Measurements from ENCODE around the gene TMPRSS7.
"Not testable (repeated sequence)": the region's sequence is repeated elsewhere in the genome, so short reads cannot be mapped to it uniquely, and the experiment has no call there.

The TMPRSS7 gene

GRCh38 chr3:112012205-112012992 lies 22.1 kb upstream of the TMPRSS7 start:
- in situ Hi-C loops (cut with MboI; ENCODE audit: low sequenced_read_pairs), result no loop called here

GRCh38 chr3:112013058-112013783 lies 21.3 kb upstream of the TMPRSS7 start:
- in situ Hi-C loops (cut with MboI; ENCODE audit: low sequenced_read_pairs), result no loop called here

- in situ Hi-C loops (cut with MboI; ENCODE audit: low sequenced_read_pairs), result no loop called here
Observed at GRCh38 chr3:112013784-112014143, 20.8 kb upstream of the TMPRSS7 start.

- in situ Hi-C loops (cut with MboI; ENCODE audit: low sequenced_read_pairs), result no loop called here
Observed at GRCh38 chr3:112017091-112017490, 17.4 kb upstream of the TMPRSS7 start.

GRCh38 chr3:112018712-112019111 lies 15.8 kb upstream of the TMPRSS7 start:
- in situ Hi-C loops (cut with MboI; ENCODE audit: low sequenced_read_pairs), result no loop called here

GRCh38 chr3:112019716-112020115 lies 14.8 kb upstream of the TMPRSS7 start:
- in situ Hi-C loops (cut with MboI; ENCODE audit: low sequenced_read_pairs), result no loop called here

- in situ Hi-C loops (cut with MboI; ENCODE audit: low sequenced_read_pairs), result no loop called here
Observed at GRCh38 chr3:112020674-112021085, 13.9 kb upstream of the TMPRSS7 start.

- in situ Hi-C loops (cut with MboI; ENCODE audit: low sequenced_read_pairs), result no loop called here
Observed at GRCh38 chr3:112027142-112027541, 7.4 kb upstream of the TMPRSS7 start.

GRCh38 chr3:112027826-112028225 lies 6.7 kb upstream of the TMPRSS7 start:
- in situ Hi-C loops (cut with MboI; ENCODE audit: low sequenced_read_pairs), result no loop called here

GRCh38 chr3:112030901-112031300 lies 3.6 kb upstream of the TMPRSS7 start:
- in situ Hi-C loops (cut with MboI; ENCODE audit: low sequenced_read_pairs), result no loop called here

GRCh38 chr3:112032098-112032731 lies 2.3 kb upstream of the TMPRSS7 start:
- in situ Hi-C loops (cut with MboI; ENCODE audit: low sequenced_read_pairs), result no loop called here

GRCh38 chr3:112035241-112035640 lies 705 bp downstream of the TMPRSS7 start:
- in situ Hi-C loops (cut with MboI; ENCODE audit: low sequenced_read_pairs), result no loop called here

GRCh38 chr3:112037194-112037593 lies 2.7 kb downstream of the TMPRSS7 start:
- in situ Hi-C loops (cut with MboI; ENCODE audit: low sequenced_read_pairs), result not testable (repeated sequence)

- in situ Hi-C loops (cut with MboI; ENCODE audit: low sequenced_read_pairs), result no loop called here
Observed at GRCh38 chr3:112038863-112039262, 4.3 kb downstream of the TMPRSS7 start.

GRCh38 chr3:112041321-112041720 lies 6.8 kb downstream of the TMPRSS7 start:
- in situ Hi-C loops (cut with MboI; ENCODE audit: low sequenced_read_pairs), result no loop called here

GRCh38 chr3:112042842-112043280 lies 8.3 kb downstream of the TMPRSS7 start:
- in situ Hi-C loops (cut with MboI; ENCODE audit: low sequenced_read_pairs), result no loop called here

- in situ Hi-C loops (cut with MboI; ENCODE audit: low sequenced_read_pairs), result no loop called here
Observed at GRCh38 chr3:112043621-112044201, 9.2 kb downstream of the TMPRSS7 start.

GRCh38 chr3:112046599-112046998 lies 12.1 kb downstream of the TMPRSS7 start:
- in situ Hi-C loops (cut with MboI; ENCODE audit: low sequenced_read_pairs), result no loop called here

GRCh38 chr3:112047264-112047663 lies 12.7 kb downstream of the TMPRSS7 start:
- in situ Hi-C loops (cut with MboI; ENCODE audit: low sequenced_read_pairs), result no loop called here

- in situ Hi-C loops (cut with MboI; ENCODE audit: low sequenced_read_pairs), result no loop called here
Observed at GRCh38 chr3:112048911-112049310, 14.4 kb downstream of the TMPRSS7 start.

GRCh38 chr3:112053229-112053628 lies 18.7 kb downstream of the TMPRSS7 start:
- in situ Hi-C loops (cut with MboI; ENCODE audit: low sequenced_read_pairs), result no loop called here
